IMR-90 (cell line): ENCODE results near the gene CHRNB4. TPM values are rescaled to one million over a fixed set of nuclear protein-coding genes. Genes with fewer than 3 reads are reported as not detected.
"Not testable (repeated sequence)": the region's sequence is repeated elsewhere in the genome, so short reads cannot be mapped to it uniquely, and the experiment has no call there.

Experiments
- ATAC-seq: fragments of 200-7000 bp; cut with Tn5 transposase; 2 replicates; pipeline ENCODE4 v1.9.1; 2020; ENCODE audit warnings: low read depth, mild to moderate bottlenecking, moderate library complexity
- BruUV-seq: library from RNA; stranded (reverse); fragments of 400-500 nt; replicated peaks from 2 replicates; lab custom pipeline; 2021; lab: Mats Ljungman, UMichigan
- CTCF ChIA-PET: fragments of 300-600 bp; formaldehyde crosslinking; extraction: SDS; loops from one replicate; lab custom pipeline; 2021; ENCODE audit warnings: antibody characterized with exemption; lab: Yijun Ruan, JAX
- POLR2A ChIA-PET: fragments of 300-600 bp; sonication (Branson Sonifier 250); formaldehyde crosslinking; loops from one replicate; lab custom pipeline; 2022; ENCODE audit warnings: antibody characterized with exemption; ENCODE audit not compliant: unreplicated experiment; lab: Charles Lee
- DNase-seq: peaks from one replicate; pipeline ENCODE4 v3.0.0; 2013
- H2AFZ ChIP-seq: replicated peaks from 2 replicates; pipeline ENCODE3; 2013; ENCODE audit warnings: low read length, mild to moderate bottlenecking; ENCODE audit not compliant: poor library complexity
- H2AK5ac ChIP-seq: 2 replicates; pipeline ENCODE4 v1.6.1; 2013; ENCODE audit warnings: low read depth, low read length, inconsistent platforms
- H2AK9ac ChIP-seq: replicated peaks from 2 replicates; pipeline ENCODE3; 2013; ENCODE audit warnings: mild to moderate bottlenecking, low read depth, low read length, moderate library complexity; ENCODE audit not compliant: poor library complexity
- H2BK120ac ChIP-seq: 2 replicates; pipeline ENCODE4 v1.6.1; 2013; ENCODE audit warnings: low read depth, low read length, inconsistent platforms
- H2BK15ac ChIP-seq: 3 replicates; pipeline ENCODE4 v1.6.1; 2013; ENCODE audit warnings: low read depth, low read length, inconsistent platforms
- H2BK20ac ChIP-seq: 2 replicates; pipeline ENCODE4 v1.6.1; 2013; ENCODE audit warnings: low read depth, mild to moderate bottlenecking, inconsistent platforms, low read length, moderate library complexity
- H2BK5ac ChIP-seq: 2 replicates; pipeline ENCODE4 v1.6.1; 2013; ENCODE audit warnings: mild to moderate bottlenecking, low read depth, low read length, inconsistent platforms; ENCODE audit not compliant: poor library complexity, severe bottlenecking
- H3K14ac ChIP-seq: replicated peaks from 2 replicates; pipeline ENCODE4 v1.6.1; 2013; ENCODE audit warnings: low read depth, low read length, inconsistent platforms
- H3K18ac ChIP-seq: 2 replicates; pipeline ENCODE4 v1.6.1; 2013; ENCODE audit warnings: low read depth, low read length, control low read depth
- H3K23ac ChIP-seq: 2 replicates; pipeline ENCODE4 v1.6.1; 2013; ENCODE audit warnings: low read depth, low read length, inconsistent platforms
- H3K27ac ChIP-seq: 2 replicates; pipeline ENCODE4 v1.5.1; 2013; ENCODE audit warnings: mild to moderate bottlenecking, control low read depth, low read length; ENCODE audit not compliant: insufficient read depth
- H3K27me3 ChIP-seq: 2 replicates; pipeline ENCODE4 v1.6.1; 2013; ENCODE audit warnings: low read length; ENCODE audit not compliant: control insufficient read depth, insufficient read depth
- H3K36me3 ChIP-seq: 2 replicates; pipeline ENCODE4 v1.6.1; 2013; ENCODE audit warnings: low read length, mixed read lengths; ENCODE audit not compliant: control insufficient read depth, insufficient read depth
- H3K4ac ChIP-seq: 2 replicates; pipeline ENCODE4 v1.6.1; 2013; ENCODE audit warnings: low read depth, low read length, inconsistent platforms
- H3K4me1 ChIP-seq: 2 replicates; pipeline ENCODE4 v1.6.1; 2013; ENCODE audit warnings: low read length, mixed read lengths; ENCODE audit not compliant: control insufficient read depth, insufficient read depth
- H3K4me2 ChIP-seq: 2 replicates; pipeline ENCODE4 v1.6.1; 2013; ENCODE audit warnings: low read depth, mild to moderate bottlenecking, control low read depth, low read length, moderate library complexity
- H3K4me3 ChIP-seq: 2 replicates; pipeline ENCODE4 v1.5.1; 2013; ENCODE audit warnings: low read depth, mild to moderate bottlenecking, control low read depth, low read length, moderate library complexity; ENCODE audit not compliant: insufficient read depth
- H3K56ac ChIP-seq: 2 replicates; pipeline ENCODE4 v1.6.1; 2013; ENCODE audit warnings: low read length, inconsistent platforms; ENCODE audit not compliant: insufficient read depth; ENCODE audit errors: extremely low read depth
- H3K79me1 ChIP-seq, 2 experiments: 2 replicates each; pipeline ENCODE4 v1.6.1; 2013; ENCODE audit warnings: low read length in 2 of 2, inconsistent platforms in 1 of 2, low read depth in 1 of 2
- H3K9ac ChIP-seq: 2 replicates; pipeline ENCODE4 v1.6.1; 2013; ENCODE audit warnings: low read depth, low read length, control low read depth
- H3K9me1 ChIP-seq: 2 replicates; pipeline ENCODE4 v1.6.1; 2013; ENCODE audit warnings: low read length, inconsistent platforms; ENCODE audit not compliant: insufficient read depth
- H3K9me3 ChIP-seq: 2 replicates; pipeline ENCODE4 v1.6.1; 2013; ENCODE audit warnings: low read length; ENCODE audit not compliant: control insufficient read depth, insufficient read depth
- H4K20me1 ChIP-seq: 2 replicates; pipeline ENCODE4 v1.6.1; 2013; ENCODE audit warnings: low read length, inconsistent platforms; ENCODE audit not compliant: insufficient read depth
- H4K5ac ChIP-seq: 2 replicates; pipeline ENCODE4 v1.6.1; 2013; ENCODE audit warnings: mild to moderate bottlenecking, low read depth, low read length, control low read depth
- H4K8ac ChIP-seq, 2 experiments: 2 replicates each; pipeline ENCODE4 v1.6.1; 2013; ENCODE audit warnings: low read depth in 2 of 2, low read length in 2 of 2, control low read depth in 1 of 2, inconsistent platforms in 1 of 2
- H4K91ac ChIP-seq: 2 replicates; pipeline ENCODE4 v1.6.1; 2013; ENCODE audit warnings: low read depth, low read length, inconsistent platforms; ENCODE audit not compliant: insufficient read depth
- WGBS, 2 experiments: methylation state at CpG; one replicate each; pipeline versions ENCODE4 v1.1.5 to v1.1.7; 2013; ENCODE audit warnings: missing lambda C conversion rate in 2 of 2; ENCODE audit not compliant: insufficient read length in 1 of 2; ENCODE audit errors: extremely low coverage in 2 of 2; 5-methylcytosine and 5-hydroxymethylcytosine counted together
- dilution Hi-C: fragments of 300-500 bp; cut with HindIII; formaldehyde crosslinking; loops from one replicate; pipeline ENCODE4 v1.14.3; 2018; ENCODE audit warnings: low sequenced_read_pairs; ENCODE audit not compliant: unreplicated experiment
- in situ Hi-C: fragments of 300-500 bp; cut with MboI; formaldehyde crosslinking; loops from 3 replicates; pipeline ENCODE4 v1.14.3; 2019; ENCODE audit warnings: low sequenced_read_pairs, inconsistent platforms, mixed read lengths
- intact Hi-C: fragments of 100-400 bp; cut with micrococcal nuclease; formaldehyde crosslinking; loops from 2 replicates; pipeline ENCODE4 v1.10.0; 2022
- polyA plus RNA-seq, 3 experiments: library from polyadenylated mRNA; depleted of rRNA; stranded (reverse); fragments of >200 nt; gene quantifications; 2 replicates each; pipeline ENCODE4 v1.2.3, GENCODE V29; 2012; ENCODE audit warnings: low replicate concordance in 1 of 3
- total RNA-seq: library from RNA; depleted of rRNA; stranded (reverse); fragments of >200 nt; gene quantifications from 2 replicates; pipeline ENCODE4 v1.2.3, GENCODE V29; 2012

CHRNB4 gene
- total and polyA plus RNA-seq, 2 of the 4 experiments (the other 2 are of a cell fraction), result not detected

- H3K56ac ChIP-seq, H3K9me3 ChIP-seq, H4K5ac ChIP-seq, BruUV-seq, H4K20me1 ChIP-seq, H3K4me2 ChIP-seq, H4K8ac ChIP-seq, H3K36me3 ChIP-seq, H2AFZ ChIP-seq, H2BK5ac ChIP-seq, H4K91ac ChIP-seq, H3K14ac ChIP-seq, dilution Hi-C loops, CTCF ChIA-PET, H3K18ac ChIP-seq, H2BK15ac ChIP-seq, H3K4ac ChIP-seq, H2BK120ac ChIP-seq, H3K27ac ChIP-seq, H3K4me3 ChIP-seq, H2AK9ac ChIP-seq, H3K9me1 ChIP-seq, H3K79me1 ChIP-seq, H2AK5ac ChIP-seq, in situ Hi-C loops, DNase-seq, intact Hi-C loops, ATAC-seq, H2BK20ac ChIP-seq, H3K9ac ChIP-seq, H3K4me1 ChIP-seq, POLR2A ChIA-PET, H3K23ac ChIP-seq: not testable (repeated sequence)
- peaks cover 34% of the 10 kb centered on the region for H3K27me3 ChIP-seq
- WGBS, 2 experiments, result no CpG with 5 or more reads among the region's 8 CpGs
Observed at GRCh38 chr15:78683599-78683998, 42.6 kb upstream of the CHRNB4 start.
